Liver (tissue), 9 donors: ENCODE measurements around the gene PPP1R26. TPM values are rescaled to one million over a fixed set of nuclear protein-coding genes. Genes with fewer than 3 reads are reported as not detected.

Source experiments
- DNase-seq: peaks from one replicate; pipeline ENCODE4 v3.0.0-alpha.2; 2017; ENCODE audit warnings: low spot score
- H3K27ac ChIP-seq, 2 donors: one replicate each; pipeline ENCODE4 v1.7.0; 2013; ENCODE audit warnings: inconsistent platforms in 2 of 2, low read length in 2 of 2, control low read depth in 1 of 2, low read depth in 1 of 2, mild to moderate bottlenecking in 1 of 2
- H3K27me3 ChIP-seq, 4 donors: one replicate each; pipeline versions ENCODE4 v1.6.1 to v1.7.0; 2013; ENCODE audit warnings: low read length in 3 of 4, inconsistent platforms in 1 of 4, mild to moderate bottlenecking in 1 of 4, moderate library complexity in 1 of 4; ENCODE audit not compliant: control insufficient read depth in 4 of 4, insufficient read depth in 4 of 4
- H3K36me3 ChIP-seq, 4 donors: one replicate each; pipeline versions ENCODE4 v1.6.1 to v1.7.0; 2013; ENCODE audit warnings: low read length in 3 of 4, mild to moderate bottlenecking in 3 of 4, low read depth in 1 of 4, moderate library complexity in 1 of 4; ENCODE audit not compliant: control insufficient read depth in 4 of 4, insufficient read depth in 3 of 4
- H3K4me1 ChIP-seq, 4 donors: one replicate each; pipeline versions ENCODE4 v1.6.1 to v1.7.0; 2013; ENCODE audit warnings: low read length in 3 of 4, mild to moderate bottlenecking in 3 of 4, moderate library complexity in 1 of 4; ENCODE audit not compliant: control insufficient read depth in 4 of 4, insufficient read depth in 4 of 4
- H3K4me3 ChIP-seq, 3 donors: one replicate each; pipeline versions ENCODE4 v1.6.1 to v1.7.0; 2013; ENCODE audit warnings: low read length in 3 of 3, control low read depth in 1 of 3, low read depth in 1 of 3, mild to moderate bottlenecking in 1 of 3
- H3K9ac ChIP-seq, 2 donors: one replicate each; pipeline ENCODE4 v1.7.0; 2013; ENCODE audit warnings: low read length in 2 of 2, mild to moderate bottlenecking in 2 of 2, moderate library complexity in 2 of 2, control low read depth in 1 of 2, low read depth in 1 of 2
- H3K9me3 ChIP-seq, 4 donors: one replicate each; pipeline versions ENCODE4 v1.6.1 to v1.7.0; 2013; ENCODE audit warnings: low read length in 3 of 4; ENCODE audit not compliant: control insufficient read depth in 4 of 4
- CTCF ChIP-seq: fragments of 150-350 bp; IDR thresholded peaks from 2 replicates; pipeline ENCODE4 v1.5.1; 2017; ENCODE audit warnings: improper control_type of control experiment, low read depth, low read length; ENCODE audit not compliant: missing input control
- EGR1 ChIP-seq, 2 donors: IDR thresholded peaks; 2 replicates each; pipeline ENCODE4 v1.6.1; 2016 to 2018; ENCODE audit warnings: antibody characterized with exemption in 2 of 2, low read depth in 2 of 2
- FOXA1 ChIP-seq: IDR thresholded peaks from 2 replicates; pipeline ENCODE4 v1.6.1; 2016; ENCODE audit warnings: antibody characterized with exemption
- FOXA2 ChIP-seq: IDR thresholded peaks from 2 replicates; pipeline ENCODE4 v1.6.1; 2016; ENCODE audit warnings: antibody characterized with exemption
- HNF4A ChIP-seq, 2 donors: conservative IDR thresholded peaks; 2 replicates each; pipeline ENCODE4 v1.6.1; 2016; ENCODE audit warnings: antibody characterized with exemption in 2 of 2, mild to moderate bottlenecking in 2 of 2
- HNF4G ChIP-seq: IDR thresholded peaks from 2 replicates; pipeline ENCODE4 v1.6.1; 2016; ENCODE audit warnings: antibody characterized with exemption
- JUND ChIP-seq, 2 donors: IDR thresholded peaks; 2 replicates each; pipeline ENCODE4 v1.6.1; 2016; ENCODE audit warnings: antibody characterized with exemption in 2 of 2
- NR2F2 ChIP-seq: IDR thresholded peaks from 2 replicates; pipeline ENCODE4 v1.6.1; 2016; ENCODE audit warnings: antibody characterized with exemption
- RAD21 ChIP-seq, 2 donors: IDR thresholded peaks; 2 replicates each; pipeline ENCODE4 v1.6.1; 2016; ENCODE audit warnings: antibody characterized with exemption in 2 of 2, mild to moderate bottlenecking in 2 of 2
- REST ChIP-seq: IDR thresholded peaks from 2 replicates; pipeline ENCODE4 v1.6.1; 2016; ENCODE audit warnings: antibody characterized with exemption, mild to moderate bottlenecking
- TAF1 ChIP-seq: conservative IDR thresholded peaks from 2 replicates; pipeline ENCODE4 v1.6.1; 2016; ENCODE audit warnings: antibody characterized with exemption, mild to moderate bottlenecking
- YY1 ChIP-seq: IDR thresholded peaks from 2 replicates; pipeline ENCODE4 v1.6.1; 2016; ENCODE audit warnings: antibody characterized with exemption, mild to moderate bottlenecking
- ZBTB33 ChIP-seq: IDR thresholded peaks from 2 replicates; pipeline ENCODE4 v1.6.1; 2016; ENCODE audit warnings: antibody characterized with exemption
- WGBS: extraction: QIAGEN DNeasy Blood & Tissue Kit; methylation state at CpG from one replicate; pipeline ENCODE4 v1.1.7; 2013; 5-methylcytosine and 5-hydroxymethylcytosine counted together
- polyA plus RNA-seq, 2 donors: library from polyadenylated mRNA; stranded (reverse) in 1 of 2; unstranded in 1 of 2; fragments of 200-250 nt in 1 of 2; fragments of >200 nt in 1 of 2; fragmentation: Nextera tagmentation in 1 of 2; extraction: Ambion mirVana in 1 of 2; gene quantifications; one replicate each; pipeline versions ENCODE4 v1.2.1 to v1.2.3, GENCODE V29; 2013 to 2015
- total RNA-seq, 2 donors: library from RNA; depleted of rRNA; stranded (reverse); fragments of >200 nt; gene quantifications; one replicate each; pipeline ENCODE4 v1.2.3, GENCODE V29; 2014
- donor health status: healthy.
- donor health status: healthy.
- donor health status: healthy.
- donor health status: healthy.
- donor health status: healthy.

PPP1R26 gene
- total and polyA plus RNA-seq, 4 donors, result 1.5 to 9.5 (median 4.2) TPM

- Histone ChIP-seq H3K36me3 (peaks cover 3 to 23% (median 9%) of the 10 kb centered on the region in 4 donors), H3K9ac (peak overlapping the region; percentile 20 to 42), H3K9me3 (no peaks in the 10 kb centered on the region), H3K27ac (peak overlapping the region in 1 of 2 donors; percentile 43), H3K27me3 (no peaks in the 10 kb centered on the region), H3K4me1 (peaks cover 6 to 35% (median 23%) of the 10 kb centered on the region in 4 donors), H3K4me3 (peak overlapping the region; percentile 72 to 84 (median 80))
- DNase-seq, result no peak
- WGBS, result 52% methylated on average over 38 of the region's 38 CpGs
- TF ChIP-seq YY1, result no peak
- no peak for TF ChIP-seq HNF4G
- TF ChIP-seq FOXA1, result no peak
- no peak for TF ChIP-seq ZBTB33
- no peak for TF ChIP-seq EGR1 (IDR thresholded peaks at IDR 0.05; ENCODE audit: low read depth in 2 of 2)
- TF ChIP-seq FOXA2, result no peak
- no peak for TF ChIP-seq JUND (IDR thresholded peaks at IDR 0.05)
Observed at GRCh38 chr9:135501261-135502167, 21.9 kb downstream of the PPP1R26 start.

GRCh38 chr9:135502168-135502872 is 22.7 kb downstream of the PPP1R26 start:
- H3K27me3 ChIP-seq, result no peaks in the 10 kb centered on the region
- H3K4me1 ChIP-seq, result peaks cover 6 to 35% (median 23%) of the 10 kb centered on the region in 4 donors
- H3K9ac ChIP-seq, result no peak overlapping the region
- 96% methylated on average over 15 of the region's 15 CpGs for WGBS
- no peaks in the 10 kb centered on the region for H3K9me3 ChIP-seq
- peaks cover 3 to 23% (median 9%) of the 10 kb centered on the region in 4 donors for H3K36me3 ChIP-seq
- TF ChIP-seq TAF1 (no peak), CTCF (no peak), RAD21 (IDR thresholded peaks at IDR 0.05) (no peak), JUND (IDR thresholded peaks at IDR 0.05) (no peak), HNF4G (no peak), EGR1 (IDR thresholded peaks at IDR 0.05; ENCODE audit: low read depth in 2 of 2) (no peak), HNF4A (conservative IDR thresholded peaks at IDR 0.05) (no peak), NR2F2 (no peak), FOXA1 (no peak), REST (no peak)
- H3K27ac ChIP-seq, result no peak overlapping the region
- no peak for DNase-seq
- H3K4me3 ChIP-seq, result no peak overlapping the region
